Kidney epithelial cell (primary cell): ENCODE measurements around the gene FSTL4. TPM values are rescaled to one million over a fixed set of nuclear protein-coding genes. Genes with fewer than 3 reads are reported as not detected.

Experiments
- DNase-seq: peaks from one replicate; pipeline ENCODE4 v3.0.0-alpha.2; 2010; ENCODE audit warnings: low read depth
- H3K27me3 ChIP-seq: 2 replicates; pipeline ENCODE4 v1.6.0; 2011; ENCODE audit warnings: low read length; ENCODE audit not compliant: control insufficient read depth, insufficient read depth
- H3K36me3 ChIP-seq: 2 replicates; pipeline ENCODE4 v1.5.1; 2011; ENCODE audit warnings: low read length; ENCODE audit not compliant: control insufficient read depth, insufficient read depth
- H3K4me3 ChIP-seq: 2 replicates; pipeline ENCODE4 v1.5.1; 2011; ENCODE audit warnings: low read depth, mild to moderate bottlenecking, control low read depth, low read length
- total RNA-seq: library from RNA; depleted of rRNA; stranded (reverse); fragments of >200 nt; gene quantifications from 2 replicates; pipeline ENCODE4 v1.2.3, GENCODE V29; 2015
- TF ChIP-seq, protein P1 (sequence below): IDR thresholded peaks from 2 replicates; pipeline ENCODE4 v1.5.1; 2011; ENCODE audit warnings: mild to moderate bottlenecking, moderate library complexity, low read length, control low read depth, inconsistent platforms; ENCODE audit not compliant: insufficient read depth, poor library complexity, severe bottlenecking

Gene FSTL4
- total RNA-seq, 1 donor from 2014 or later: not detected

DNA sequence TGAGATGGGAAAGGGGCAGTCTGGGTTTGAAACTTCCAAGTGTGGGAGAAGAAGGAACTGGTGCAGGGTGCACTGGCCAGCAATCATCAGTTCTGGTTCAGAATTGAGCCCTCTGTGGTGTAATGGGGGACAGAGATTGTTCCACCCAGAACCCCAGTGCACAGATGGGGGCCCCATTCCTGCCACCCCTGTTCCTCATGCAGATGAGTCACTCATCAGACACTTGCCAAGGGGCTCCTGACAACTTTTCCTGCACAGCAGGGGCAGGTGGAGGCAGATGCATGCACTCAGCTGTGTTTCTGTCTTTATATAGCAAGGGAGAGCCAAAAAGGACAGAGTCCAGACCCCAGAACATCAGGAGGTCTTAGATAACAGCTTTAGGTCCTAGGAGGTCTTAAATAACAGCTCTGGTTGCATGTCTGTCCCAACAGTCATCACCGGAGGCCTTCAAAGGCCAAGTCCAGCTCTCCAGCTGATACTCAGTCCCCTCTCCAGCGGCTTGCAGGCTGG, 307.6 kb downstream of the FSTL4 start:
- TF ChIP-seq, protein P1, sequence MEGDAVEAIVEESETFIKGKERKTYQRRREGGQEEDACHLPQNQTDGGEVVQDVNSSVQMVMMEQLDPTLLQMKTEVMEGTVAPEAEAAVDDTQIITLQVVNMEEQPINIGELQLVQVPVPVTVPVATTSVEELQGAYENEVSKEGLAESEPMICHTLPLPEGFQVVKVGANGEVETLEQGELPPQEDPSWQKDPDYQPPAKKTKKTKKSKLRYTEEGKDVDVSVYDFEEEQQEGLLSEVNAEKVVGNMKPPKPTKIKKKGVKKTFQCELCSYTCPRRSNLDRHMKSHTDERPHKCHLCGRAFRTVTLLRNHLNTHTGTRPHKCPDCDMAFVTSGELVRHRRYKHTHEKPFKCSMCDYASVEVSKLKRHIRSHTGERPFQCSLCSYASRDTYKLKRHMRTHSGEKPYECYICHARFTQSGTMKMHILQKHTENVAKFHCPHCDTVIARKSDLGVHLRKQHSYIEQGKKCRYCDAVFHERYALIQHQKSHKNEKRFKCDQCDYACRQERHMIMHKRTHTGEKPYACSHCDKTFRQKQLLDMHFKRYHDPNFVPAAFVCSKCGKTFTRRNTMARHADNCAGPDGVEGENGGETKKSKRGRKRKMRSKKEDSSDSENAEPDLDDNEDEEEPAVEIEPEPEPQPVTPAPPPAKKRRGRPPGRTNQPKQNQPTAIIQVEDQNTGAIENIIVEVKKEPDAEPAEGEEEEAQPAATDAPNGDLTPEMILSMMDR: no peak

GRCh38 chr5:133304178-133304577, 308.2 kb downstream of the FSTL4 start:
- Histone ChIP-seq H3K4me3 (no peak overlapping the region), H3K36me3 (no peaks in the 10 kb centered on the region), H3K27me3 (peaks cover 11% of the 10 kb centered on the region)
- TF ChIP-seq, protein P1: no peak
- no peak for DNase-seq

More for the DNA sequence above, 307.6 kb downstream of the FSTL4 start:
- Histone ChIP-seq H3K36me3 (no peaks in the 10 kb centered on the region), H3K4me3 (no peak overlapping the region), H3K27me3 (peaks cover 11% of the 10 kb centered on the region)
- no peak for DNase-seq

DNA sequence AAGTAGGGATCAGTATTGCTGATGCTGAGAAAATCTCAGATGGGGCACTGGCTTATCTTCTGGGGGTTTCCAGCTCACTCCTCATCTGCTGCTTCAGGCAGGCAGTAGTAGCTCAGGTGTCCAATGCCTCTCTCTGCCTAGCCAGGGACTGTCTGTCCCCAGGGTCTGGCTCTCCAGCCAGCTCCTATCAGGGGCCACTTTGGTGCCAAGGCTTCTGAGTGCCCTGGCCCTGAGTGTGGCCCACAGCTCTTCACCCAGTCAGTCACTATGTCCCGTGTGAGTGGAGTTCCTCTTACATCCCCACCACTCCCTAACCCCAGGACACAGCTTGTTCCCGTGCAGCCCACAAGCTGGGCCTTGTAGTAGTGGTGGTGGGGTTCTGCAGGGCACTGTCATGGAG, 309.0 kb downstream of the FSTL4 start:
- DNase-seq: no peak
- Histone ChIP-seq H3K27me3 (peaks cover 11% of the 10 kb centered on the region), H3K36me3 (no peaks in the 10 kb centered on the region), H3K4me3 (no peak overlapping the region)
- TF ChIP-seq, protein P1: no peak

DNA sequence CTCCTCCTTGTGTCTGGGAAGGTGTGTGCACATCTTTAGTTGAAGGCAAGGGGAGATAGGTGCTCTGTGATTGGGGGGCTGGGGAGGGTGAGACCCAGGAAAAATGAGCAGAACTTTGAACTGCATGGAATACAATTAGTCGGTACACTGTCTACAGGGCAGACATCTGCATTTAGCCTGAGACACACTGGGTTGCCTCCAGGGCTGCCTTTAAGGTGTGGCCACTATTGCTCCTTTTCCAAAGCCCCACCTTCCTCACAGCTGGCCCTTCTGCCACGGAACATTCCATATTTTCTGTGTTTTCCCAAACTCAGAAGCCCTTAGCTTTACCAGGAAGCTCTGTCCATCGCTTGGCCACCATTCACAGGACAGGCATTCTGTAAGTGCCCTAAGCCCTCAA, 312.6 kb downstream of the FSTL4 start:
- DNase-seq: no peak
- TF ChIP-seq, protein P1: no peak
- Histone ChIP-seq H3K36me3 (no peaks in the 10 kb centered on the region), H3K27me3 (peaks cover 11% of the 10 kb centered on the region), H3K4me3 (no peak overlapping the region)

DNA sequence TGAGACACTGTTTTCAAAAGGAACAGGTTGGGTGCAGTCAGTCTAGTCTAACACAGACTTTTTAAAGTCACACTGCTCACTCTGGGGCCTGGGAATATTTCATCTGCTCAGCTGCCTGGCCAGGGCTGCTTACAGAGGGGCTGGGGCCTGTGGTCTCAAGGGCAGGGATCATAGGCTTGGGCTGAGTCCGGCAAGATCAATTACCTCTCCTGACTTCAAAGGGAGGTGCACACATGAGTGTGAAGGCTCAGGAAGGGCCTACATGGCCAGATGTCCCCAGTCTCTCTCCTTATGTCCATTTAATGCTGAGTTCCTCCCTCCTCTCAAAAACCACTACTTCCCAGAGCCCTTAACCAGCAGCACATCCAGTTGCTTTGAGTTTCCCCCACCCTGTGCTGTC, 313.3 kb downstream of the FSTL4 start:
- TF ChIP-seq, protein P1: no peak
- DNase-seq: no peak
- Histone ChIP-seq H3K36me3 (no peaks in the 10 kb centered on the region), H3K4me3 (no peak overlapping the region), H3K27me3 (peaks cover 11% of the 10 kb centered on the region)

GRCh38 chr5:133298447-133298846, 313.9 kb downstream of the FSTL4 start:
- peaks cover 9% of the 10 kb centered on the region for H3K27me3 ChIP-seq
- TF ChIP-seq, protein P1: no peak
- H3K4me3 ChIP-seq: no peak overlapping the region
- no peak for DNase-seq
- no peaks in the 10 kb centered on the region for H3K36me3 ChIP-seq
